MCF 10A (cell line): Measurements from ENCODE around the gene LIF. TPM values are rescaled to one million over a fixed set of nuclear protein-coding genes. Genes with fewer than 3 reads are reported as not detected.

Experiments used
- BruUV-seq: library from RNA; stranded (reverse); fragments of 400-500 nt; replicated peaks from 2 replicates; lab custom pipeline; 2021; lab: Mats Ljungman, UMichigan
- CTCF ChIA-PET: fragments of 300-600 bp; sonication (Branson Sonifier 250); formaldehyde crosslinking; extraction: SDS; loops from one replicate; lab custom pipeline; 2021; ENCODE audit warnings: antibody characterized with exemption, inconsistent platforms; lab: Yijun Ruan, JAX
- POLR2A ChIA-PET: fragments of 300-600, 350-650 bp; sonication (Branson Sonifier 250); formaldehyde crosslinking; extraction: SDS; loops from one replicate; lab custom pipeline; 2020; ENCODE audit warnings: antibody characterized with exemption, inconsistent platforms; lab: Yijun Ruan, JAX
- DNase-seq: peaks from one replicate; pipeline ENCODE4 v3.0.0-alpha.2; 2018; ENCODE audit not compliant: unreplicated experiment
- H3K27ac Mint-ChIP-seq: one replicate; pipeline ENCODE4 v1.8.0; 2022; ENCODE audit warnings: mild to moderate bottlenecking, low read depth, mixed read lengths; ENCODE audit not compliant: unreplicated experiment
- H3K27me3 Mint-ChIP-seq: one replicate; pipeline ENCODE4 v1.8.0; 2022; ENCODE audit warnings: mixed read lengths; ENCODE audit not compliant: insufficient read depth, unreplicated experiment
- H3K36me3 Mint-ChIP-seq: one replicate; pipeline ENCODE4 v1.8.0; 2022; ENCODE audit warnings: mild to moderate bottlenecking, moderate library complexity, mixed read lengths; ENCODE audit not compliant: insufficient read depth, unreplicated experiment
- H3K4me1 Mint-ChIP-seq: one replicate; pipeline ENCODE4 v1.8.0; 2022; ENCODE audit warnings: mixed read lengths; ENCODE audit not compliant: insufficient read depth, unreplicated experiment
- H3K4me3 Mint-ChIP-seq: one replicate; pipeline ENCODE4 v1.8.0; 2022; ENCODE audit warnings: mild to moderate bottlenecking, moderate library complexity, mixed read lengths; ENCODE audit not compliant: unreplicated experiment
- H3K9me3 Mint-ChIP-seq: one replicate; pipeline ENCODE4 v1.8.0; 2022; ENCODE audit warnings: mixed read lengths; ENCODE audit not compliant: unreplicated experiment
- CTCF ChIP-seq: fragments of 200-600 bp; IDR thresholded peaks from one replicate; pipeline ENCODE4 v1.8.0; 2022; ENCODE audit warnings: antibody characterized with exemption, mild to moderate bottlenecking; ENCODE audit not compliant: unreplicated experiment
- intact Hi-C: fragments of 100-400 bp; cut with micrococcal nuclease; formaldehyde crosslinking; loops from 2 replicates; pipeline ENCODE4 v1.14.1; 2022
- total RNA-seq: library from RNA; stranded (reverse); gene quantifications from 2 replicates; pipeline ENCODE4 v1.2.3, GENCODE V29; 2022

The LIF gene
- total RNA-seq, 1 experiment from 2014 or later = 19.3 TPM

GRCh38 chr22:30277547-30278344 is 31.2 kb upstream of the LIF start:
- BruUV-seq = no TSS peak
- no peak overlapping the region for H3K27ac Mint-ChIP-seq
- ChIA-PET POLR2A (interaction anchor here (0.9 to 1.7 kb wide), 3 partner anchors 79 to 146 kb away, joined by 3 to 6 read pairs (median 3); partner anchors contain the start of genes CCDC157 and SF3A1), CTCF (interaction anchor here (0.6 to 1.5 kb wide), 11 partner anchors 8 to 170 kb away, joined by 3 to 9 read pairs (median 4); no protein-coding TSS in a partner anchor)
- H3K27me3 Mint-ChIP-seq = no peaks in the 10 kb centered on the region
- no peak for TF ChIP-seq CTCF
- H3K4me1 Mint-ChIP-seq = peaks cover 26% of the 10 kb centered on the region
- intact Hi-C loops = no loop called here
- DNase-seq = peak; percentile 87
- no peaks in the 10 kb centered on the region for H3K9me3 Mint-ChIP-seq
- H3K36me3 Mint-ChIP-seq = no peaks in the 10 kb centered on the region
- no peak overlapping the region for H3K4me3 Mint-ChIP-seq

- peaks cover 26% of the 10 kb centered on the region for H3K4me1 Mint-ChIP-seq
- POLR2A ChIA-PET = no interaction called here
- intact Hi-C loops = no loop called here
- H3K27me3 Mint-ChIP-seq = no peaks in the 10 kb centered on the region
- no peak for DNase-seq
- H3K4me3 Mint-ChIP-seq = no peak overlapping the region
- CTCF ChIA-PET = interaction anchor here (0.6 to 1.5 kb wide), 6 partner anchors 10 to 436 kb away, joined by 3 to 5 read pairs (median 3); no protein-coding TSS in a partner anchor
- H3K9me3 Mint-ChIP-seq = no peaks in the 10 kb centered on the region
- TF ChIP-seq CTCF = no peak
- no peak overlapping the region for H3K27ac Mint-ChIP-seq
- BruUV-seq = no TSS peak
- H3K36me3 Mint-ChIP-seq = no peaks in the 10 kb centered on the region
These were observed 29.5 kb upstream of the LIF start for GRCh38 chr22:30276039-30276438.

- Mint-ChIP-seq H3K36me3 (no peaks in the 10 kb centered on the region), H3K27ac (no peak overlapping the region), H3K4me3 (no peak overlapping the region), H3K9me3 (no peaks in the 10 kb centered on the region), H3K27me3 (no peaks in the 10 kb centered on the region), H3K4me1 (peaks cover 26% of the 10 kb centered on the region)
- BruUV-seq = no TSS peak
- POLR2A ChIA-PET = no interaction called here
- DNase-seq = peak; percentile 39
- CTCF ChIA-PET = interaction anchor here (0.6 to 0.8 kb wide), 3 partner anchors 70 to 449 kb away, joined by 3 read pairs; no protein-coding TSS in a partner anchor
- intact Hi-C loops = no loop called here
- TF ChIP-seq CTCF = no peak
These were observed 29.1 kb upstream of the LIF start for GRCh38 chr22:30275625-30276024.

- Mint-ChIP-seq H3K4me1 (peaks cover 19% of the 10 kb centered on the region), H3K27ac (no peak overlapping the region), H3K36me3 (no peaks in the 10 kb centered on the region), H3K4me3 (no peak overlapping the region), H3K9me3 (no peaks in the 10 kb centered on the region), H3K27me3 (no peaks in the 10 kb centered on the region)
- ChIA-PET POLR2A (no interaction called here), CTCF (interaction anchor here (0.5 to 1.0 kb wide), 3 partner anchors 9 to 327 kb away, joined by 3 to 4 read pairs (median 3); no protein-coding TSS in a partner anchor)
- DNase-seq = no peak
- no TSS peak for BruUV-seq
- intact Hi-C loops = no loop called here
- TF ChIP-seq CTCF = no peak
These were observed 27.9 kb upstream of the LIF start for GRCh38 chr22:30274437-30274812.
